Activated CD4-positive, alpha-beta memory T cell treated with anti-CD3 and anti-CD28 coated beads for 36 hours (primary cell): ENCODE data around the gene RBMS3. TPM values are rescaled to one million over a fixed set of nuclear protein-coding genes. Genes with fewer than 3 reads are reported as not detected.
"Not testable (repeated sequence)": the region's sequence is repeated elsewhere in the genome, so short reads cannot be mapped to it uniquely, and the experiment has no call there.

Experiments used
- CTCF ChIA-PET: fragments of 350-600 bp; sonication (Branson Sonifier 250); formaldehyde crosslinking; loops from one replicate; lab custom pipeline; 2021; ENCODE audit warnings: antibody characterized with exemption, inconsistent platforms; lab: Charles Lee
- POLR2A ChIA-PET: fragments of 350-600 bp; sonication (Branson Sonifier 250); formaldehyde crosslinking; loops from one replicate; lab custom pipeline; 2021; ENCODE audit warnings: antibody characterized with exemption; lab: Charles Lee
- DNase-seq: peaks from one replicate; pipeline ENCODE4 v3.0.0-alpha.2; 2020
- H3K27ac Mint-ChIP-seq: one replicate; pipeline ENCODE4 v1.8.0; 2021; ENCODE audit warnings: mixed read lengths
- H3K27me3 Mint-ChIP-seq: one replicate; pipeline ENCODE4 v1.8.0; 2021; ENCODE audit warnings: mixed read lengths
- H3K36me3 Mint-ChIP-seq: one replicate; pipeline ENCODE4 v1.8.0; 2021; ENCODE audit warnings: mixed read lengths
- H3K4me1 Mint-ChIP-seq: one replicate; pipeline ENCODE4 v1.8.0; 2021; ENCODE audit warnings: low read depth, mixed read lengths
- H3K4me3 Mint-ChIP-seq: one replicate; pipeline ENCODE4 v1.8.0; 2021; ENCODE audit warnings: mild to moderate bottlenecking, mixed read lengths
- H3K9me3 Mint-ChIP-seq: one replicate; pipeline ENCODE4 v1.8.0; 2021; ENCODE audit warnings: mixed read lengths
- intact Hi-C: fragments of 100-400 bp; cut with micrococcal nuclease; formaldehyde crosslinking; loops from one replicate; pipeline ENCODE4 v1.15.1; 2023
- total RNA-seq, 2 experiments: library from RNA; stranded (reverse); gene quantifications; one replicate each; pipeline ENCODE4 v1.2.3, GENCODE V29; 2021

The RBMS3 gene
- 1 to 10 TPM; 1.6 TPM for total RNA-seq

GRCh38 chr3:29280404-29281093 lies at the start of gene RBMS3:
RBMS3 (plus strand) TSS chr3:29281071.
- POLR2A ChIA-PET = interaction anchor here (0.6 to 0.7 kb wide), 3 partner anchors 23 to 118 kb away, joined by 3 to 6 read pairs (median 3); no protein-coding TSS in a partner anchor
- H3K9me3 Mint-ChIP-seq = no peaks in the 10 kb centered on the region
- CTCF ChIA-PET = no interaction called here

GRCh38 chr3:29233126-29233525 lies 47.7 kb upstream of the RBMS3 start:
- CTCF ChIA-PET, H3K36me3 Mint-ChIP-seq, H3K27ac Mint-ChIP-seq, H3K27me3 Mint-ChIP-seq, intact Hi-C loops, DNase-seq, H3K4me1 Mint-ChIP-seq, H3K4me3 Mint-ChIP-seq, POLR2A ChIA-PET, H3K9me3 Mint-ChIP-seq: not testable (repeated sequence)

More at GRCh38 chr3:29280404-29281093, at the start of gene RBMS3:
- Mint-ChIP-seq H3K36me3 (no peaks in the 10 kb centered on the region), H3K4me3 (peak within 1 kb of the TSS; percentile 64), H3K4me1 (peaks cover 24% of the 10 kb centered on the region), H3K27ac (peak within 1 kb of the TSS; percentile 57), H3K27me3 (peaks cover 13% of the 10 kb centered on the region)
- DNase-seq = peak; percentile 17
- intact Hi-C loops = loop anchor here (5.0 kb wide), 2 partner anchors 343 to 1067 kb away; no protein-coding TSS in a partner anchor

- no peaks in the 10 kb centered on the region for H3K9me3 Mint-ChIP-seq
- intact Hi-C loops = no loop called here
- no peaks in the 10 kb centered on the region for H3K4me1 Mint-ChIP-seq
- CTCF ChIA-PET = no interaction called here
- no peak for DNase-seq
- no peaks in the 10 kb centered on the region for H3K36me3 Mint-ChIP-seq
- no peak overlapping the region for H3K27ac Mint-ChIP-seq
- POLR2A ChIA-PET = no interaction called here
- no peaks in the 10 kb centered on the region for H3K27me3 Mint-ChIP-seq
- H3K4me3 Mint-ChIP-seq = no peak overlapping the region
Observed at GRCh38 chr3:29236146-29236840, 44.6 kb upstream of the RBMS3 start.

GRCh38 chr3:29239376-29239775 lies 41.5 kb upstream of the RBMS3 start:
- no peaks in the 10 kb centered on the region for H3K9me3 Mint-ChIP-seq
- H3K4me1 Mint-ChIP-seq = no peaks in the 10 kb centered on the region
- intact Hi-C loops = no loop called here
- CTCF ChIA-PET = no interaction called here
- DNase-seq = no peak
- no peak overlapping the region for H3K27ac Mint-ChIP-seq
- no peaks in the 10 kb centered on the region for H3K36me3 Mint-ChIP-seq
- POLR2A ChIA-PET = no interaction called here
- no peak overlapping the region for H3K4me3 Mint-ChIP-seq
- H3K27me3 Mint-ChIP-seq = no peaks in the 10 kb centered on the region

- intact Hi-C loops = no loop called here
- H3K4me3 Mint-ChIP-seq = no peak overlapping the region
- ChIA-PET CTCF (no interaction called here), POLR2A (no interaction called here)
- H3K9me3 Mint-ChIP-seq = no peaks in the 10 kb centered on the region
- no peaks in the 10 kb centered on the region for H3K36me3 Mint-ChIP-seq
- H3K27ac Mint-ChIP-seq = no peak overlapping the region
- H3K27me3 Mint-ChIP-seq = no peaks in the 10 kb centered on the region
- DNase-seq = no peak
- no peaks in the 10 kb centered on the region for H3K4me1 Mint-ChIP-seq
Observed at GRCh38 chr3:29240248-29240647, 40.6 kb upstream of the RBMS3 start.

- no peaks in the 10 kb centered on the region for H3K27me3 Mint-ChIP-seq
- intact Hi-C loops = no loop called here
- CTCF ChIA-PET = no interaction called here
- POLR2A ChIA-PET = no interaction called here
- no peaks in the 10 kb centered on the region for H3K4me1 Mint-ChIP-seq
- no peaks in the 10 kb centered on the region for H3K36me3 Mint-ChIP-seq
- no peak overlapping the region for H3K27ac Mint-ChIP-seq
- H3K4me3 Mint-ChIP-seq = no peak overlapping the region
- no peaks in the 10 kb centered on the region for H3K9me3 Mint-ChIP-seq
- DNase-seq = no peak
Observed at GRCh38 chr3:29240887-29241286, 40.0 kb upstream of the RBMS3 start.

GRCh38 chr3:29241855-29242254 lies 39.0 kb upstream of the RBMS3 start:
- CTCF ChIA-PET = no interaction called here
- POLR2A ChIA-PET = no interaction called here
- intact Hi-C loops = no loop called here
- DNase-seq = no peak
- no peaks in the 10 kb centered on the region for H3K4me1 Mint-ChIP-seq
- no peaks in the 10 kb centered on the region for H3K36me3 Mint-ChIP-seq
- no peak overlapping the region for H3K27ac Mint-ChIP-seq
- H3K4me3 Mint-ChIP-seq = no peak overlapping the region
- no peaks in the 10 kb centered on the region for H3K9me3 Mint-ChIP-seq
- no peaks in the 10 kb centered on the region for H3K27me3 Mint-ChIP-seq

- ChIA-PET POLR2A (no interaction called here), CTCF (no interaction called here)
- no peaks in the 10 kb centered on the region for H3K9me3 Mint-ChIP-seq
- intact Hi-C loops = no loop called here
- no peak overlapping the region for H3K4me3 Mint-ChIP-seq
- H3K27me3 Mint-ChIP-seq = no peaks in the 10 kb centered on the region
- no peak overlapping the region for H3K27ac Mint-ChIP-seq
- no peak for DNase-seq
- H3K36me3 Mint-ChIP-seq = no peaks in the 10 kb centered on the region
- no peaks in the 10 kb centered on the region for H3K4me1 Mint-ChIP-seq
Observed at GRCh38 chr3:29242296-29242695, 38.6 kb upstream of the RBMS3 start.

- intact Hi-C loops = no loop called here
- Mint-ChIP-seq H3K9me3 (no peaks in the 10 kb centered on the region), H3K27me3 (no peaks in the 10 kb centered on the region), H3K4me3 (no peak overlapping the region), H3K36me3 (no peaks in the 10 kb centered on the region), H3K27ac (no peak overlapping the region), H3K4me1 (no peaks in the 10 kb centered on the region)
- DNase-seq = no peak
- CTCF ChIA-PET = no interaction called here
- POLR2A ChIA-PET = no interaction called here
Observed at GRCh38 chr3:29245441-29245840, 35.4 kb upstream of the RBMS3 start.

GRCh38 chr3:29247088-29247745 lies 33.7 kb upstream of the RBMS3 start:
- no peaks in the 10 kb centered on the region for H3K9me3 Mint-ChIP-seq
- POLR2A ChIA-PET = no interaction called here
- intact Hi-C loops = no loop called here
- no peaks in the 10 kb centered on the region for H3K4me1 Mint-ChIP-seq
- DNase-seq = no peak
- H3K27me3 Mint-ChIP-seq = no peaks in the 10 kb centered on the region
- H3K36me3 Mint-ChIP-seq = no peaks in the 10 kb centered on the region
- CTCF ChIA-PET = no interaction called here
- no peak overlapping the region for H3K27ac Mint-ChIP-seq
- H3K4me3 Mint-ChIP-seq = no peak overlapping the region

- intact Hi-C loops = no loop called here
Observed at GRCh38 chr3:29249829-29250345, 31.0 kb upstream of the RBMS3 start.

GRCh38 chr3:29255854-29256696 lies 24.8 kb upstream of the RBMS3 start:
- POLR2A ChIA-PET = no interaction called here
- H3K4me1 Mint-ChIP-seq = no peaks in the 10 kb centered on the region
- DNase-seq = no peak
- no peak overlapping the region for H3K27ac Mint-ChIP-seq
- no peaks in the 10 kb centered on the region for H3K27me3 Mint-ChIP-seq
- H3K36me3 Mint-ChIP-seq = no peaks in the 10 kb centered on the region
- intact Hi-C loops = no loop called here
- CTCF ChIA-PET = no interaction called here
- H3K9me3 Mint-ChIP-seq = no peaks in the 10 kb centered on the region
- H3K4me3 Mint-ChIP-seq = no peak overlapping the region

More at GRCh38 chr3:29249829-29250345, 31.0 kb upstream of the RBMS3 start:
- Mint-ChIP-seq H3K27me3 (no peaks in the 10 kb centered on the region), H3K4me1 (no peaks in the 10 kb centered on the region), H3K9me3 (no peaks in the 10 kb centered on the region), H3K27ac (no peak overlapping the region), H3K4me3 (no peak overlapping the region), H3K36me3 (no peaks in the 10 kb centered on the region)
- ChIA-PET CTCF (no interaction called here), POLR2A (no interaction called here)
- DNase-seq = no peak
